ENCODE measurements around the gene DHX15.

DHX15 gene

DNA sequence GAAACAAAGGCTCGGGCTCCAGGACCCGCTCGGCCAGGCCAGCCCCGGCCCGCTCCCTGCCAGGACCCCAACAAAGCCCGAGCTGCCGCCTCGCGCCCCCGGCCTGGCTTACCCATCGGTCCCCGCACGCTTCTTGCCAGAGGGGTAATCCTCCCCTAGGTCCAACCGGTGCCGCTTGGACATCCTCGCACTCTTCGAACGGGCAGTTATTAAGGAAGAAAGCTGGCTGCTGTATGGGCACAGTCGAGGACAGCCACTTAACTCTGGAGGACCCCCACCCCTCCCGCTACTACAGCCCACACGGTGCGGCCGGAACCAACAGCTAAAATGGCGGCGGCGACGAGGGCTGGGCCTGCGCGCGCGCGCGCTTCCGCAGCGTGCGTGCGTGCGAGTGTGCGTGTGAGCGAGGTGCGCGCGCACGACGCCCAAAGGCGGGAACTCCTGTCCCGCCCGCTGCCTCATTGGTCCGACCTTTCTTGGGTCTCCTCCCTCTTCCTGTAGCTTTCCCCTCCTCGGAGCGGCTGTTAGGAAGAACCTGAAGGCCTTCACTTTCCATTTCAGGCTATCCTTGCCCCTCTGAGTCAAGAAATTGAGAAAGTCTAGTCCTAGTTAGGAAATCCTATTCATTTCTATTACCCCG, at the start of gene DHX15:
Gene DHX15, minus strand, starts transcription at position 344 of the 640 bp plus-strand sequence. Its CDS starts 161 bp downstream, at position 183.
- DNase-seq (ENCODE audit: low read depth) = peak; percentile 96

DNA sequence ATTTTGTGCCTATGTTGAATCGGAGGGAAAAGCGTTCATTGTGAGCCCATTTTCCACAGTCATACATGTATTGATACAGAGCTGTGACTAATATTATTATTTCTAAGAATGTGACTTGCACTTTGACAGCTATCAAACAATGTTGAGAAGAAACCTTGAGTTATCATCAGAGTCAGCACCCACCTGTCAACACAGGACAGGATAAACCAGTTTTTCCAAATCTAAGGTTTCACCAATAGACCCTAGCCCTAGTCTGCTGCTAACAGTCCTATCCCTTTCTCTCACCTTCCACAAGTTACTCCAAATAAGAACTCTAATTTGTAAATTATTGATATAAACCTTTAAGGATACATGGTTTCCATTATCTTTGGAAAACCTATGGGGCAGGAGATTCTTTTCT, 47.7 kb upstream of the DHX15 start:
- no peak for DNase-seq (ENCODE audit: low read depth)

DNA sequence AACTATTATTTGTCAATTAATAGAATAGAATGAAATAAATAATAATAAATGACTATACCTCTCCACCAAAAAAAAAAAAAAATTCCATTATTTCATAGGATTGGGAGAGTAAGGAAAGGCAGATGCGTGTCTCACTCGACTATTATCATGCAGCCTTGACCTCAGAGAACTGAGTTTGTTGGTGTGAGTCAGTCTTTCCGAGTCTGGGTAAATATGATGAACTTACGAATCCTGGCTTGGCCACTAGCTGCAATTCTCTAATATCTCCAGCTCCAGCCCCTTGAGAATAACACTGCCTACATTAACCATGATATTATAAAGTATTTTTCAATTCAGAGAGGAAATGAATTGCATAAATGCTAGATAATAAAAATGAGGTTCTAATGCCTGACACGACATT, 46.6 kb upstream of the DHX15 start:
- DNase-seq (ENCODE audit: low read depth) = peak; percentile 68

DNA sequence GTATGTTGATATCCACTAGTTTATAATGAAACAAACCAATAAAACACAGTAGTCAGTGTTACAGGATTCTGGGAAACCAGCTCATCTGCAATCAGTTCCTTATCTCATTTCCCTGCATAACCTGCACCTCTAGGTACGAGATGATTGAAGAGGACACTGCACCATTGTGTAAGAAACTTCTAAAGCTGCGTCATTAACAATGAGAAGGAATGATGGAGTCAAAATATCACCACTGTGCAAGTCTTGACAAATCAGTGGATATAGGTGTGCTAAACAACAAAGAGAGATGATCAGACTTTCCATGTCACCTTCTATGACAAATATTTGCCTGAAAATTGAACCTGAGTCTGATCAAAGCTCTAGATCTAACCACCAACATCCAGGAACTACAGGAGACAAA, 40.7 kb upstream of the DHX15 start:
- no peak for DNase-seq (ENCODE audit: low read depth)

GRCh38 chr4:24624381-24624780, 40.0 kb upstream of the DHX15 start:
- no peak for DNase-seq (ENCODE audit: low read depth)

- DNase-seq (ENCODE audit: low read depth) = no peak
Observed at GRCh38 chr4:24622146-24622834, 37.9 kb upstream of the DHX15 start.

- no peak for DNase-seq (ENCODE audit: low read depth)
Observed at GRCh38 chr4:24615977-24616376, 31.6 kb upstream of the DHX15 start.

GRCh38 chr4:24614881-24615280, 30.5 kb upstream of the DHX15 start:
- no peak for DNase-seq (ENCODE audit: low read depth)

DNA sequence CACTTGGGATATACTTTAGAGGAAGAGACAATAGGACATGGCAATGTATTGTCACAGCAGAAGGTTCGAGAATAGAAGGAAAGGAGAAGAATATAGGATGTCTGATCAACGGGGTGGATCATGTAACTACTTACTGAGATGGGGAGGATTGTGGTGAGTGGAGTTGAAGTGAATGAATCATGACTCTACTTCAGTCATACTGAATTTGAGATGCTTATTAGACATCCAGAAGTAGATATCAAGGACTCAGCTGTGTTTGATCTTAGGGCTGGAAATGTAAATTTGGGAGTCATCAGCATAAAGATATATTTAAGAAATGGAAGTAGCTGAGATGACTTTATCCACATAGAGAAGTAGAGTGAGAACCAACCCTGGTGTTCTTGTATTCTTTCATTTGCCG, 29.1 kb upstream of the DHX15 start:
- no peak for DNase-seq (ENCODE audit: low read depth)

DNA sequence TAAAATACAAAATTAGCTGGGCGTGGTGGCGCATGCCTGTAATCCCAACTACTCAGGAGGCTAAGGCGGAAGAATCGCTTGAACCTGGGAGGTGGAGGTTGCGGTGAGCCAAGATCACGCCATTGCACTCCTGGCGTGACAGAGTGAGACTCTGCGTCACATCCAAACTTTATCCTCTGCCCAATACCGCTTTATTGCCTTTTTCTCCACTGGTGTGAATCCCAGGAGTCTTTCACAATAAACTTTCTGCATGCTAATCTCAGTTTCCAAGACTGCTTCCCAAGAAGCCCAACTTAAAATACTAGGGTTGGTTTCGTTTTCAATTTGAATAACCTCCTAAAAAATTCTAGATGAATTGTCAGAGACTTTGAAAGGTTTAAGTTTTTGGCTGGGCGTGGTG, 27.2 kb upstream of the DHX15 start:
- DNase-seq (ENCODE audit: low read depth) = peak; percentile 24

- DNase-seq (ENCODE audit: low read depth) = no peak
Observed at GRCh38 chr4:24607334-24607733, 23.0 kb upstream of the DHX15 start.

- DNase-seq (ENCODE audit: low read depth) = no peak
Observed at GRCh38 chr4:24605216-24605615, 20.9 kb upstream of the DHX15 start.

DNA sequence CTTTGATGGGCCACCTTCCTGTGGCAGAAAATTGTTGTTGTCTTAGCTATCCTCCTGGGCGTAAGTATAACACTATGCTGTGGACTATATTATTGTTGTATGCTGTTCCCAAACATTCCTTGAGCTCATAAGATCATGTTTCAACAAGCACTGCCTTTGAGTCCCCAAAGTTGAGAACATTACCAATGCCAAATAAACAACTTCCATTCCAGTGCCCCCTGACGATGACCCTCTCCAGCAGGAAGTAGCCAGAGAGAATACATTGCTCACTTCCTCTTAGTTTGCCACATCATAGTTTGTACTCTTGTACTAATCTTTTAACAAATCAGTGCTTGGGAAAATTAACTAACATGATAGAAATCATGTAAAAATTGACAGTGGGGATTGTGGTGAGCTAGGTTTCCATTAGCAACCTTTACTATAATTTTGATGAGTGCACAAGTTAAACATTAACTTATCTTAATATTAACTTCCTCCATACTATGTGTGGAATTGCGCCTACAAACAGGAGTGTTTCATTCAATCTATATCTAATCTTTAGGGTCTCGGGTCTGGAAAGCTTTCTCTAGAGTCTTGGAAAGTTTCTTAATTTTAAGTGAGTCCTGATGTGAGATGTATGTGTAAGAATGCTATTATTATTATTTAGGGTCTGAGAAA, 20.3 kb upstream of the DHX15 start:
- no peak for DNase-seq (ENCODE audit: low read depth)

GRCh38 chr4:24603343-24603742, 19.0 kb upstream of the DHX15 start:
- no peak for DNase-seq (ENCODE audit: low read depth)

DNA sequence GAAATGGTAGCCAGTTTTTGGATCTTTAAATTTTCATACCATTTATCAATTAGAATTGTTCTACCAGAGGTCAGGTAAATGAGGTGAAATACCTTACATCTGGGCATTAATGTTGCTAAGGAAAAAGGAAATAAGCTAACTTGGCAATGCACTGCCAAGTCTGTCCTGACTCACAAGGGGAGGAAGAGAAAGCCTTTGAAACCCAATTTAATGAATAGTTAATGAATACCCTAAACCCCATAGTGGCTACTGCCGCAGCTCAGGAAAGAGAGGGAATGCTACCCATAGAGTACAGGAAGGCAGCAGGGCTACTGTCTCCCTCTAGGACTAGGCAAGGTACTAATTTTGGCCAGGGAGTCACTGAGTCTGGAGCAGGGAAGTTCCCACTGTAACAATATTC, 16.8 kb upstream of the DHX15 start:
- no peak for DNase-seq (ENCODE audit: low read depth)

- DNase-seq (ENCODE audit: low read depth) = no peak
Observed at GRCh38 chr4:24599275-24599674, 14.9 kb upstream of the DHX15 start.

GRCh38 chr4:24598025-24598424, 13.7 kb upstream of the DHX15 start:
- DNase-seq (ENCODE audit: low read depth) = no peak

DNA sequence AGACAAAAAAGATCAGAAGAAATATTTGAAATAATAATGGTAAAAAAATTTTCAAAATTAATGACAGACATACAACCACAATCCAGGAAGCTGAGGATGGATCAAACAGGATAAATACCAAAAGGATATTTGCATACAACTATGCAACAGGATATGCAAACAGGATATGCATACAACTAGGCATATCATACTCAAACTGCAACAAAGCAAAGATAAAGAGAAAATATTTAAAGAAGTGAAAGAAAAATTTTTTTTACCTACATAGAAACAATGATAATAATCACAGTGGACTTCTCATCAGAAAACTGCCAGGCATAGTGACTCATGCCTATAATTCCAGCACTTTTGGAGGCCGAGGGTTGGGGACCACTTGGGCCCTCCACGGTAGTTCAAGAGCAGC, 11.3 kb upstream of the DHX15 start:
- no peak for DNase-seq (ENCODE audit: low read depth)

- no peak for DNase-seq (ENCODE audit: low read depth)
Observed at GRCh38 chr4:24594887-24595286, 10.5 kb upstream of the DHX15 start.

DNA sequence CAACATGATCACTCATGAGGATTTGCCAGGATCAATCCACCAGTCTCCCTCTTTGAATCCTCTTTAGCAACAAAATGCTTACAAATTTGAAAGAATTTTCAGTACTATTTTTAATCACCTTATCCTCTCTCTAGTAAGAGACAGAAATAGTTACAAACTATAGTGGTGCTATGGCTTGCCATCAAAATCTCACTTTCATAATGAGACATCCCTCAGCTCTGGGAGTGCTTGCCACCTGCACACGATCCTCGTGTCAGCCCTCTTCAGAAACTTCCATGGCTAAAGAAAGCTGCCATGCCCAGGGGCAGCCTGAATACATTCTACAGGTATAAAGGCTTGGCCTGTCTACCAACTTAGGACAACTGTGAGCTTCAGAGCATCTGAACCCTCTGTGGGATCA, 5.1 kb upstream of the DHX15 start:
- no peak for DNase-seq (ENCODE audit: low read depth)

DNA sequence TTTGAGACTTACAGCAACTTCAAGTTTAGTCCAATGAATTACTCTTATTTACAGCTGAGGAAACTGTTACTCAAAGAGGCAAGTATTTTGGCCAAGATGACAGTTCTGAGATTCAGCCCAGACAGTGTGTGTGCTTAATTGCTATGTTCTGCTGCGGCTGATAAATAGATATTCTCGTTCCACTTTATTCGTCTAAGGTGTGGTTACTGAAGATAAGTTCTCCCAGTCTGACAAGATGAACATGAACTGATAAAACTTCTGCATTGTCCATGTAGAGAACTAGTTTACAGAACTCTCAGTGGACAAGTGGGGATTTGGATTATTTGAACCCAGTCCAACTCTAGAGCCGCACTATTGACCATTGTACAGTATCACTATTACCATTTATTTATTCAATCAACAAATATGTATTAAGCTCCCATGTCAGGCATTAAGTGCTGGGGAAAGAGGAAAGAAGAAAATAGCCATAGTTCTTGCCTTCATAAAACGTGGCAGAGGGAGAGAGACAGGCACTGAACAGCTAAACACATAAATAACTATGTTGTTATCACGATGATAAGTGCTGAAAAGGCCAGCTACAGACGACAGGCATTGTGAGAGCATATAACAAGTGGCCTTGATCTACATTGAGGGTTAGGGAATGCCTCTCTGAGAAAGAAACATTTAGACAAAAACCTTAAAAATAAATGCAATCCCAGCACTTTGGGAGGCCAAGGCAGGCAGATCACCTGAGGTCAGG, 4.0 kb upstream of the DHX15 start:
- no peak for DNase-seq (ENCODE audit: low read depth)

DNA sequence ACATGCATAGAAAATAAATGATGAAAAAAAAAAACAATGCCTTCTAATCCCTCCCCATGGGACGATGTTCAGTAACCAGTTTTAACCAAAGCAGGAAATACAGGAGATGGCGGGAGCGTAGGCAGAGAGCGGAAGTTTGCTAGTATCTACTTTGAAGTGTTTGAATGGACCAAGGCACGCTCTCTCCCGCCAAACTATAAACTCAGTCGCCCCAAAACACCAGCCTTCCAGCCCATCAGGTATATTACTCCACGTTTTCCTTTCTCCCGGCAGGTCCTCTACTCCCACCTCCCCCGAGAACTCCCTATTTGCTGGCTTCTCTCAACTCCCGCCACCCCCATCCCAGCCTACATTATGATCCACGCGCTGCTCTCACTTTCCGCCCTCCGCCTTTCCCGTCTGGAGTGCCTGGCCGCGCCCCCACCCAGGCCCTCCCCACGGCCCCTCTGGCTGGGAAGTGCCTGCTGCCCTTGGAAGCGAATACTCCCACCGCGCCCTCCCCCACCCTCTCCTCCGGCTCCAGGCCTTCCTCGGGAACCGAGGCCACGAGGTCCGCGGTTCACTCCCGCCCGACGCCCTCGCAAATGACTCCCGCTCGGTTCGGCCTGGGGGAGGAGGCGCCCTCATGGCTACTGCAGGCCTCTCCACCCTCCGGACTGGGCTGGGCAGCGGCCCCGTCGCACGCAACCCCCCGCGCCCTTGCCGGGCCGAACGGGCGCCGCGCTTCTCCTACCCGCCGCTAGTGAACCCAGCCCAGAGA, 723 bp downstream of the DHX15 start:
- DNase-seq (ENCODE audit: low read depth) = no peak
